Measurements from ENCODE around the gene ITSN2.
"Not testable (repeated sequence)": the region's sequence is repeated elsewhere in the genome, so short reads cannot be mapped to it uniquely, and the experiment has no call there.

The ITSN2 gene

DNA sequence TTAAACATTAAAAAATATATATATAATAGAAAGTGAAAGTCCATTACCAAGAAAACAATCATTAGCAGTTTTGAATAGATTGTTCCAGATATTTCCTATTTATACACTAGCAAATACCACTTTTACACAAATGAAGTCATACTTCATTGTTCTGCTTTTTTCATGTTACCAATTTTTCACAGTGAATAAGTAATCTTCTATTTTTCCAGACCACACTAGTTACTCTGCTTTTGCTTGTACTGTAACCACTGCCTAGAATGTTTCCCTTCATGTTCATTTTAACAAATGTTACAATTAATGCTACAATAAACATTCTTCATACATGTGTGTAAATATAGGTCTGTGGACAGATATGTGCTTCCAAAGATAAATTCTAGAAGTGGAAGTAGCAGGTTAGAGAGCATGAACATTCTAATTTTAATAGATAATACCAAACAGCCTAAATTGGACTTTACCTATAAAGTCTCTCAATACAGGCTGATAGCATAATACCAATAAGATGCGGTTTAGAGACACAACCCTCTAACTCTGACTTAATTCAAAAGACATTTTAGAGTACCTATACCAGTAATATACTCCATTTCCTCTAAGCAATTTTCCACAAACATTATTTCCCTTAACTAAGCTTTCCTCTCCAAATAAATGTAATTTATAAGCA is 17.0 kb downstream of the ITSN2 start:
- no peaks in the 10 kb centered on the region for H3K36me3 ChIP-seq
- no peak for DNase-seq
- no peaks in the 10 kb centered on the region for H3K9me3 ChIP-seq (ENCODE audit: severe bottlenecking)
- H3K4me3 ChIP-seq (ENCODE audit: low read depth, low read length): no peak overlapping the region
- H3K27ac ChIP-seq: no peak overlapping the region
- no peak for TF ChIP-seq CTCF (IDR thresholded peaks at IDR 0.05; ENCODE audit: low read depth, low read length)
- H3K27me3 ChIP-seq (ENCODE audit: insufficient read depth, low read depth, severe bottlenecking): no peaks in the 10 kb centered on the region

GRCh38 chr2:24342110-24342910 is 18.0 kb downstream of the ITSN2 start:
- no peaks in the 10 kb centered on the region for H3K36me3 ChIP-seq
- H3K27me3 ChIP-seq (ENCODE audit: insufficient read depth, low read depth, severe bottlenecking): no peaks in the 10 kb centered on the region
- H3K4me3 ChIP-seq (ENCODE audit: low read depth, low read length): no peak overlapping the region
- TF ChIP-seq CTCF (IDR thresholded peaks at IDR 0.05; ENCODE audit: low read depth, low read length): no peak
- H3K9me3 ChIP-seq (ENCODE audit: severe bottlenecking): no peaks in the 10 kb centered on the region
- DNase-seq: no peak
- no peak overlapping the region for H3K27ac ChIP-seq

DNA sequence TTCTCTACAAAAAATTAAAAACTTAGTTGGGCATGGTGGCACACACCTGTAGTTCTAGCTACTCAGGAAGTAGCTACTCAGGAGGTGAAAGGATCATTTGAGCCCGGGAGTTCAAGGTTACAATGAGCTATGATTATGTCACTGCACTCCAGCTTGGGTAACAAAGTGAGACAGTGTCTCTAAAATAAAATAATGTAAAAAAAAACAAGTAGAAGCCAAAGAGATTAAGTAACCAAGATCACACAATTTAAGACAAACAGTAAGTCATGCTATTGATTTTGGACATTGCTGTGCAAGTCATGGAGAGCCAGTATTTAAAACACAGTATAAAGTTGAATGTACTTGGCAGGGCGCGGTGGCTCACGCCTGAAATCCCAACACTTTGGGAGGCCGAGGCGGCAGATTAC is 20.5 kb downstream of the ITSN2 start:
- Histone ChIP-seq H3K4me3 (ENCODE audit: low read depth, low read length) (no peak overlapping the region), H3K9me3 (ENCODE audit: severe bottlenecking) (no peaks in the 10 kb centered on the region), H3K27me3 (ENCODE audit: insufficient read depth, low read depth, severe bottlenecking) (no peaks in the 10 kb centered on the region), H3K27ac (no peak overlapping the region), H3K36me3 (no peaks in the 10 kb centered on the region)
- TF ChIP-seq CTCF (IDR thresholded peaks at IDR 0.05; ENCODE audit: low read depth, low read length): no peak
- DNase-seq: no peak

DNA sequence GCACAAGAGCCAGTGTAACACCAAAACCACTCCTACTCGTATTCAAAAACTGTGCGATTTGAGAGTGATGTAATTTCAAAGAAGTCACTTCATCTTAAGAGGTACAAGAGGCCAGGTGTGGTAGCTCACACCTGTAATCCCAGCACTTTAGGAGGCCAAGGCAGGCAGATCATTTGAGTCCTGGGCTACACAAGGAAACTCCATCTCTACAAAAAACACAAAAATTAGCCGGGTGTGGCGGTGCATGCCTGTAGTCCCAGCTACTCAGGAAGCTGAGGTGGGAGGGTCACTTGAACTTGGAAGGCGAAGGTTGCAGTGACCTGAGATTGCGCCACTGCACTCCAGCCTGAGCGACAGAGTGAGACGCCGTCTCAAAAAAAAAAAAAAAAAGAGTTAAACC is 21.2 kb downstream of the ITSN2 start:
- H3K27ac ChIP-seq; H3K36me3 ChIP-seq; DNase-seq; H3K9me3 ChIP-seq (ENCODE audit: severe bottlenecking); H3K27me3 ChIP-seq (ENCODE audit: insufficient read depth, low read depth, severe bottlenecking); H3K4me3 ChIP-seq (ENCODE audit: low read depth, low read length): not testable (repeated sequence)

DNA sequence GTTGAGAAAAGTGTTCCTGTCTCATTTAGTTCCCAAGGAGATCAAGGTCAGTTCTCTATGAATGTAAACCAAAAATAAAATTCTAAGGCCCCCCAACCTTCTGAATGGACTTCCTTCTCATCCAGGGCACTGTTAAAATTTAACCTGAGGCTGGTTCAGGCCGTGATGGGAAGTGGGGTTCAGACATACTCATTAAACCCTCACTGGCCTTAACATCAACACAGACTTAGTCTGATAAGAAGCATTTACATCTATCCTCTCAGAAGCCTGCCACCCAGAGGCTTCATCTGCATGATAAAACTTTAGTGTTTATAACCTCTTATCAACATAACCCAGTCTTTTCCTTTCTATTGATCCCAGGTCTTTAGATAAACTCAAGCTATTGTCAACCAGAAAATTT is 22.4 kb downstream of the ITSN2 start:
- no peak overlapping the region for H3K27ac ChIP-seq
- DNase-seq: no peak

More for the DNA sequence above, 22.4 kb downstream of the ITSN2 start:
- no peaks in the 10 kb centered on the region for H3K27me3 ChIP-seq (ENCODE audit: insufficient read depth, low read depth, severe bottlenecking)
- no peak overlapping the region for H3K4me3 ChIP-seq (ENCODE audit: low read depth, low read length)
- no peak for TF ChIP-seq CTCF (IDR thresholded peaks at IDR 0.05; ENCODE audit: low read depth, low read length)
- no peaks in the 10 kb centered on the region for H3K36me3 ChIP-seq
- no peaks in the 10 kb centered on the region for H3K9me3 ChIP-seq (ENCODE audit: severe bottlenecking)

All from WERI-Rb-1 (cell line).